GM19025 (cell line): ENCODE data around the gene CIPC.
A peak's percentile ranks its signal among the peaks of the same experiment; 100 is the strongest.

Experiments used
- ATAC-seq: cut with Tn5 transposase; IDR thresholded peaks from one replicate; pipeline ENCODE4 v1.9.1; 2021; ENCODE audit warnings: mild to moderate bottlenecking, low read depth, moderate library complexity; ENCODE audit not compliant: unreplicated experiment

The CIPC gene

GRCh38 chr14:77097700-77098528 is at the start of gene CIPC:
TSS of gene CIPC (plus strand) at chr14:77098258. CDS start at chr14:77105709, 7,451 bp downstream.
- peak; percentile 85 for ATAC-seq

- no peak for ATAC-seq
These were observed 46.9 kb upstream of the CIPC start for GRCh38 chr14:77051116-77051515.

GRCh38 chr14:77052281-77053044 is 45.6 kb upstream of the CIPC start:
- no peak for ATAC-seq

- ATAC-seq = no peak
These were observed 44.8 kb upstream of the CIPC start for GRCh38 chr14:77053046-77053841.

GRCh38 chr14:77055306-77055705 is 42.8 kb upstream of the CIPC start:
- ATAC-seq = no peak

- ATAC-seq = no peak
These were observed 42.1 kb upstream of the CIPC start for GRCh38 chr14:77055981-77056380.

- no peak for ATAC-seq
These were observed 39.9 kb upstream of the CIPC start for GRCh38 chr14:77058117-77058516.

- no peak for ATAC-seq
These were observed 39.3 kb upstream of the CIPC start for GRCh38 chr14:77058785-77059184.

- ATAC-seq = no peak
These were observed 38.7 kb upstream of the CIPC start for GRCh38 chr14:77059276-77059915.

- ATAC-seq = no peak
These were observed 36.3 kb upstream of the CIPC start for GRCh38 chr14:77061630-77062257.

- no peak for ATAC-seq
These were observed 35.8 kb upstream of the CIPC start for GRCh38 chr14:77062261-77062660.

GRCh38 chr14:77063571-77064171 is 34.4 kb upstream of the CIPC start:
- ATAC-seq = no peak

GRCh38 chr14:77064521-77065178 is 33.4 kb upstream of the CIPC start:
- ATAC-seq = no peak

- ATAC-seq = no peak
These were observed 32.0 kb upstream of the CIPC start for GRCh38 chr14:77065851-77066577.

GRCh38 chr14:77066578-77067172 is 31.4 kb upstream of the CIPC start:
- no peak for ATAC-seq

- ATAC-seq = no peak
These were observed 30.2 kb upstream of the CIPC start for GRCh38 chr14:77067632-77068516.
